Sigmoid colon (tissue), 7 donors: Measurements from ENCODE around the gene REPS2. TPM values are rescaled to one million over a fixed set of nuclear protein-coding genes. Genes with fewer than 3 reads are reported as not detected.

Experiments used
- DNase-seq: peaks from one replicate; pipeline ENCODE4 v3.0.0-alpha.2; 2019
- H3K27ac ChIP-seq, 4 donors: fragments of 200-600 bp; sonication (generic); one replicate each; pipeline ENCODE4 v1.5.1; 2016 to 2019; ENCODE audit warnings: mild to moderate bottlenecking in 1 of 4
- H3K27me3 ChIP-seq, 3 donors: fragments of 200-600 bp; sonication (generic); one replicate each; pipeline ENCODE4 v1.5.1; 2019; ENCODE audit warnings: mild to moderate bottlenecking in 1 of 3
- H3K36me3 ChIP-seq, 4 donors: fragments of 200-600 bp; sonication (generic); one replicate each; pipeline ENCODE4 v1.5.1; 2016 to 2019
- H3K4me1 ChIP-seq, 4 donors: fragments of 200-600 bp; sonication (generic); one replicate each; pipeline ENCODE4 v1.5.1; 2017 to 2019
- H3K4me3 ChIP-seq, 4 donors: fragments of 200-600 bp; sonication (generic); one replicate each; pipeline ENCODE4 v1.5.1; 2017 to 2019; ENCODE audit warnings: mild to moderate bottlenecking in 2 of 4, moderate library complexity in 1 of 4
- H3K9me3 ChIP-seq, 4 donors: fragments of 200-600 bp in 3 of 4; sonication (generic) in 3 of 4; one replicate each; pipeline versions ENCODE4 v1.5.1 to v1.6.1; 2013 to 2019
- EP300 ChIP-seq, 4 donors: sonication (generic); formaldehyde crosslinking; IDR thresholded peaks; one replicate each; pipeline ENCODE4 v1.6.1; 2017; ENCODE audit warnings: antibody characterized with exemption in 4 of 4
- POLR2A ChIP-seq, 2 donors: fragments of 450-650 bp; IDR thresholded peaks; one replicate each; pipeline ENCODE4 v1.6.1; 2016; ENCODE audit warnings: antibody characterized with exemption in 2 of 2, mild to moderate bottlenecking in 2 of 2, moderate library complexity in 2 of 2
- POLR2AphosphoS5 ChIP-seq, 4 donors: sonication (generic); formaldehyde crosslinking; IDR thresholded peaks; one replicate each; pipeline ENCODE4 v1.6.1; 2017; ENCODE audit warnings: antibody characterized with exemption in 4 of 4
- WGBS, 2 donors: extraction: QIAGEN DNeasy Blood & Tissue Kit; methylation state at CpG; one replicate each; pipeline ENCODE4 v1.1.7; 2013; 5-methylcytosine and 5-hydroxymethylcytosine counted together
- intact Hi-C: fragments of 100-400 bp; cut with DNase I; formaldehyde crosslinking; loops from one replicate; pipeline ENCODE4 v1.15.1; 2023
- polyA plus RNA-seq, 3 donors: library from polyadenylated mRNA; stranded (reverse); fragments of 200-250 nt; gene quantifications; one replicate each; pipeline ENCODE4 v1.2.3, GENCODE V29; 2013
- total RNA-seq, 4 donors: library from RNA; depleted of rRNA; stranded (reverse); fragments of >200 nt; gene quantifications; one replicate each; pipeline ENCODE4 v1.1.0, GENCODE V29; 2016
- TF ChIP-seq, protein P1 (sequence below), 4 experiments: fragments of 450-650 bp in 3 of 4; fragments of 200-600 bp in 1 of 4; IDR thresholded peaks; one replicate each; pipeline ENCODE4 v1.5.1; 2016 to 2019; ENCODE audit warnings: antibody characterized with exemption in 4 of 4, mild to moderate bottlenecking in 3 of 4, moderate library complexity in 2 of 4
- donor health status: healthy with polysubstance abuse.
- donor health status: Bipolar disorder and iron deficiency.
- donor health status: healthy.

REPS2 gene
- total and polyA plus RNA-seq, 7 donors: 2.4 to 10.9 (median 6.1) TPM

- no peak for TF ChIP-seq POLR2A (IDR thresholded peaks at IDR 0.05)
- TF ChIP-seq, protein P1, sequence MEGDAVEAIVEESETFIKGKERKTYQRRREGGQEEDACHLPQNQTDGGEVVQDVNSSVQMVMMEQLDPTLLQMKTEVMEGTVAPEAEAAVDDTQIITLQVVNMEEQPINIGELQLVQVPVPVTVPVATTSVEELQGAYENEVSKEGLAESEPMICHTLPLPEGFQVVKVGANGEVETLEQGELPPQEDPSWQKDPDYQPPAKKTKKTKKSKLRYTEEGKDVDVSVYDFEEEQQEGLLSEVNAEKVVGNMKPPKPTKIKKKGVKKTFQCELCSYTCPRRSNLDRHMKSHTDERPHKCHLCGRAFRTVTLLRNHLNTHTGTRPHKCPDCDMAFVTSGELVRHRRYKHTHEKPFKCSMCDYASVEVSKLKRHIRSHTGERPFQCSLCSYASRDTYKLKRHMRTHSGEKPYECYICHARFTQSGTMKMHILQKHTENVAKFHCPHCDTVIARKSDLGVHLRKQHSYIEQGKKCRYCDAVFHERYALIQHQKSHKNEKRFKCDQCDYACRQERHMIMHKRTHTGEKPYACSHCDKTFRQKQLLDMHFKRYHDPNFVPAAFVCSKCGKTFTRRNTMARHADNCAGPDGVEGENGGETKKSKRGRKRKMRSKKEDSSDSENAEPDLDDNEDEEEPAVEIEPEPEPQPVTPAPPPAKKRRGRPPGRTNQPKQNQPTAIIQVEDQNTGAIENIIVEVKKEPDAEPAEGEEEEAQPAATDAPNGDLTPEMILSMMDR (IDR thresholded peaks at IDR 0.05): no peak
- no peak for TF ChIP-seq EP300 (IDR thresholded peaks at IDR 0.05)
- no peak for TF ChIP-seq POLR2AphosphoS5 (IDR thresholded peaks at IDR 0.05)
- Histone ChIP-seq H3K9me3 (no peaks in the 10 kb centered on the region), H3K36me3 (no peaks in the 10 kb centered on the region), H3K4me1 (no peaks in the 10 kb centered on the region), H3K4me3 (no peak overlapping the region), H3K27ac (no peak overlapping the region), H3K27me3 (no peaks in the 10 kb centered on the region)
- no peak for DNase-seq
- whole genome bisulfite sequencing, 2 donors: 79 to 80% methylated on average over 3 of the region's 3 CpGs
- intact Hi-C loops: no loop called here
Observed at GRCh38 chrX:17005712-17006368, 59.4 kb downstream of the REPS2 start.

GRCh38 chrX:17007134-17007768 lies 60.8 kb downstream of the REPS2 start:
- no peak for DNase-seq
- Histone ChIP-seq H3K27ac (no peak overlapping the region), H3K36me3 (no peaks in the 10 kb centered on the region), H3K4me1 (no peaks in the 10 kb centered on the region), H3K9me3 (no peaks in the 10 kb centered on the region), H3K4me3 (no peak overlapping the region), H3K27me3 (no peaks in the 10 kb centered on the region)
- 46 to 73% methylated on average over 8 of the region's 8 CpGs for WGBS, 2 donors
- intact Hi-C loops: no loop called here
- TF ChIP-seq EP300 (IDR thresholded peaks at IDR 0.05): no peak
- TF ChIP-seq POLR2A (IDR thresholded peaks at IDR 0.05): no peak
- TF ChIP-seq, protein P1 (IDR thresholded peaks at IDR 0.05): no peak
- TF ChIP-seq POLR2AphosphoS5 (IDR thresholded peaks at IDR 0.05): no peak

- H3K27me3 ChIP-seq: no peaks in the 10 kb centered on the region
- 15 to 65% methylated on average over 3 of the region's 3 CpGs for WGBS, 2 donors
- H3K27ac ChIP-seq: no peak overlapping the region
- H3K4me3 ChIP-seq: no peak overlapping the region
- H3K4me1 ChIP-seq: no peaks in the 10 kb centered on the region
- intact Hi-C loops: no loop called here
- TF ChIP-seq, protein P1 (IDR thresholded peaks at IDR 0.05): no peak
- TF ChIP-seq POLR2AphosphoS5 (IDR thresholded peaks at IDR 0.05) (no peak), EP300 (IDR thresholded peaks at IDR 0.05) (no peak), POLR2A (IDR thresholded peaks at IDR 0.05) (no peak)
- no peaks in the 10 kb centered on the region for H3K9me3 ChIP-seq
- no peaks in the 10 kb centered on the region for H3K36me3 ChIP-seq
- DNase-seq: no peak
Observed at GRCh38 chrX:17009856-17010625, 63.6 kb downstream of the REPS2 start.

DNA sequence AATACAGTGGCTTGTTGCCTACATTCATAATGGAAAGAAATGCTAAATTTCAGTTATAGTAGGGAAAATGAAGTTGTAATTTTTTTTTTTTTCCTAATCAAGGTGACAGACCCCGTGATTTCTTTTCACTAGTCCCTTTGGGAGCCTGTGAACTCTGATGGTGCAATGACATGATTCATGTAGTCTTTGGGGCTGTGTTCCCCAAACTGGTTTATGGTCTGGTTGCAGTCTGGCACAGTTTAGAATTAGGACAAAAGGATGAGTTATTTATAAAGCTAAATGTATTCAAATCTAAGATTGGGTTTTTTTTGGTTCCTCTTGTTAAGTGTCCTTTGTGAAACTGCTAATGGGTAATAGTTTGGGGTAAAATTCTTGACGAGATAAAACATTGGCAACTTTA lies 66.0 kb downstream of the REPS2 start:
- DNase-seq: no peak

More for the DNA sequence above, 66.0 kb downstream of the REPS2 start:
- intact Hi-C loops: no loop called here
- Histone ChIP-seq H3K27ac (no peak overlapping the region), H3K4me3 (no peak overlapping the region), H3K36me3 (no peaks in the 10 kb centered on the region), H3K4me1 (no peaks in the 10 kb centered on the region), H3K27me3 (no peaks in the 10 kb centered on the region), H3K9me3 (no peaks in the 10 kb centered on the region)
- 80 to 83% methylated on average over 2 of the region's 2 CpGs for WGBS, 2 donors
- TF ChIP-seq POLR2AphosphoS5 (IDR thresholded peaks at IDR 0.05): no peak
- TF ChIP-seq, protein P1 (IDR thresholded peaks at IDR 0.05): no peak
- no peak for TF ChIP-seq POLR2A (IDR thresholded peaks at IDR 0.05)
- no peak for TF ChIP-seq EP300 (IDR thresholded peaks at IDR 0.05)
